Skin of body (tissue), 2 donors: ENCODE measurements around the gene C1QL1. TPM values are rescaled to one million over a fixed set of nuclear protein-coding genes. Genes with fewer than 3 reads are reported as not detected.

Experiments used
- DNase-seq: peaks from one replicate; lab custom pipeline; 2025; lab: John Stamatoyannopoulos, UW
- total RNA-seq: library from RNA; depleted of rRNA; stranded (reverse); fragments of >200 nt; gene quantifications from one replicate; pipeline ENCODE4 v1.2.3, GENCODE V29; 2014

C1QL1 gene
- total RNA-seq, 1 donor from 2014 or later: 0.20 TPM

GRCh38 chr17:44932096-44932786 lies 35.9 kb downstream of the C1QL1 start:
- no peak for DNase-seq

- no peak for DNase-seq
These were observed 36.7 kb downstream of the C1QL1 start for GRCh38 chr17:44931376-44931775.

DNA sequence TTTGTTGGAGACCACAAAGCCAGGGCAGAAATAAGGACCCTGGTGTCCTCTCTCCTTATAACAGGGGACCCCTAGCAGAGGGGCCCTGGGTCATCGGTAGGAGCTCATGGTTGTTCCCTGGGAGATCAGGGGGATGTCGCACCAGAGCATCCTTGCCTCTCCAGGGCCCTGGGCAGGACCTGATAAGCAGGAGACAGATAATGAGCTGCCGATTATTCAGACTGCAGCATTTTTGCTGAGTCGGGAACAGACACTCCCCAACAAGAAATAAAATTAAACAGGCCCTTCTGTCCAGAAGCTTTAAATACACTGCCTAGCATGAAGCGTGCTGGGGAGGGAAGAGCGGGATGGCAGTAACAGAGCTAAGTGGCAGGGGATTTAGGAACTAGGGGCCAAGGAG lies 37.4 kb downstream of the C1QL1 start:
- DNase-seq: no peak

DNA sequence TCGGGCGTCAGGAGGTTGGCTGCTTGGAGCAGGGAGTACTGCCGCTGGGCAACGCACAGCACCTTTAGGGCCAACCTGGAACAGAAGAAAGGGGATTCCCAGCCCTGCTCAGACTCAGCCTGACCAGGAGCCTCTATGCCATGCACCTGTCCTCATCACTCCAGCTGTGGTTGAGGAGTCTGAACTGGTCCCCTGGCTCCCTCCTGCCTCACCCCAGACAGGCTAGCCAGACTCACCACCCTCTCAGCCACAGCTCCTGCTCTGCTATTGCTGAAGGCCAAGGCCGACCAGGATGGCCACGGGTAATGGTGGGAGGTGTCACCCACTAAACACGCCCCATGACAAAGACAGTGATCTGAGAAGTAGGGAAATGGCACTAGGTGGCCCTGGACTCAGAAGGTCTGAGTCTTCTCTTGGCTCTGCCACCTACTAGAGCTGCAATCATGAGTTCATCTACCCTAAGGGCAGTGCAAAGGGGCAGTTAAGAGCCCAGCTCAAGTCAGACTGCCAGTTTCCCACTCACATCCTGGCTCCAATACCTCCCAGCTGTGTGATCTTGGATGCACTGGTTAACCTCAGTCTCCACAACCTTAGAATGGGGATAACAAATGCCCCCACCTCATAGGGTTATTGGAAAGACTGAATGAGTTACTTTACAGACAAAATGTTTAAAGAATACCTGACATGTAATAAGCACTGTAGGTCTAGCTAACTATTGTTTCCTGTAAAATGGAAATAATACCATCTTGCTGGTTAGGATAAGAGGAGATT lies 39.0 kb downstream of the C1QL1 start:
- DNase-seq: no peak

- DNase-seq: no peak
These were observed 40.0 kb downstream of the C1QL1 start for GRCh38 chr17:44928136-44928535.

GRCh38 chr17:44927696-44928095 lies 40.4 kb downstream of the C1QL1 start:
- no peak for DNase-seq

GRCh38 chr17:44926821-44927525 lies 41.1 kb downstream of the C1QL1 start:
- no peak for DNase-seq

- no peak for DNase-seq
These were observed 42.1 kb downstream of the C1QL1 start for GRCh38 chr17:44925731-44926697.

GRCh38 chr17:44924107-44924544 lies 44.0 kb downstream of the C1QL1 start:
- DNase-seq: no peak

- no peak for DNase-seq
These were observed 45.2 kb downstream of the C1QL1 start for GRCh38 chr17:44922746-44923470.

- no peak for DNase-seq
These were observed 46.0 kb downstream of the C1QL1 start for GRCh38 chr17:44922136-44922535.

- no peak for DNase-seq
These were observed 46.8 kb downstream of the C1QL1 start for GRCh38 chr17:44921122-44921882.

GRCh38 chr17:44920565-44920940 lies 47.5 kb downstream of the C1QL1 start:
- no peak for DNase-seq

- no peak for DNase-seq
These were observed 48.1 kb downstream of the C1QL1 start for GRCh38 chr17:44919885-44920564.

DNA sequence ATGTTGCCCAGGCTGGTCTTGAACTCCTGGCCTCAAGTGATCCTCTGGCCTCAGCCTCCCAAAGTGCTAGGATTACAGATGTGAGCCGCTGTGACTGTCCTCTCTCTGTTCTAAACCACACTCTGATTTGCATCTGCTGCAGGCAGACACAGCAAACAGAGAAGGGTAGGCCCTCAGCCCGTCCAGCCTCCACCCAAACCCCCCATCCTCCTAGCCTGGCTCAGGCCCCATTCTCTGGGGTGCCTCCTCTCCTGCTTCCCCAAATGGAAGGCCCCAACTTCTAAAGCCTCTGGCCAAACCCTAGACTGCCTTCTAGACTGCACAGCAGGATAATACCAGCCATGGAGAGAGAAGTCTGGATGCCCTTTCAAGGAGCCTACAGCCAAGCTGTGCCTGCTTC lies 48.7 kb downstream of the C1QL1 start:
- DNase-seq: no peak

GRCh38 chr17:44918006-44918405 lies 50.1 kb downstream of the C1QL1 start:
- DNase-seq: no peak

GRCh38 chr17:44917456-44917855 lies 50.6 kb downstream of the C1QL1 start:
- DNase-seq: no peak

GRCh38 chr17:44916781-44917241 lies 51.3 kb downstream of the C1QL1 start:
- DNase-seq: no peak
